ENCODE data around the gene LRRC18.

- no peak for TF ChIP-seq POLR2A (IDR thresholded peaks at IDR 0.05; ENCODE audit: low read depth, low read length)
- TF ChIP-seq POLR2AphosphoS5 (IDR thresholded peaks at IDR 0.05; ENCODE audit: low read depth, low read length): no peak
- no peak for TF ChIP-seq TAF1 (IDR thresholded peaks at IDR 0.05; ENCODE audit: low read depth, low read length)
- no peak for TF ChIP-seq SPI1 (IDR thresholded peaks at IDR 0.05; ENCODE audit: low read depth, low read length)
- TF ChIP-seq PAX5 (IDR thresholded peaks at IDR 0.05; ENCODE audit: insufficient read depth, low read length, severe bottlenecking): no peak
These were observed 38.3 kb downstream of the LRRC18 start for GRCh38 chr10:48901319-48901718.

Measured in GM12891 (cell line).